HG03060 (cell line): ENCODE data around the gene TGOLN2.
"Not testable (repeated sequence)": the region's sequence is repeated elsewhere in the genome, so short reads cannot be mapped to it uniquely, and the experiment has no call there.

Experiments
- ATAC-seq: cut with Tn5 transposase; IDR thresholded peaks from one replicate; pipeline ENCODE4 v1.9.1; 2021; ENCODE audit warnings: low read depth, moderate number of reproducible peaks; ENCODE audit not compliant: unreplicated experiment

TGOLN2 gene

DNA sequence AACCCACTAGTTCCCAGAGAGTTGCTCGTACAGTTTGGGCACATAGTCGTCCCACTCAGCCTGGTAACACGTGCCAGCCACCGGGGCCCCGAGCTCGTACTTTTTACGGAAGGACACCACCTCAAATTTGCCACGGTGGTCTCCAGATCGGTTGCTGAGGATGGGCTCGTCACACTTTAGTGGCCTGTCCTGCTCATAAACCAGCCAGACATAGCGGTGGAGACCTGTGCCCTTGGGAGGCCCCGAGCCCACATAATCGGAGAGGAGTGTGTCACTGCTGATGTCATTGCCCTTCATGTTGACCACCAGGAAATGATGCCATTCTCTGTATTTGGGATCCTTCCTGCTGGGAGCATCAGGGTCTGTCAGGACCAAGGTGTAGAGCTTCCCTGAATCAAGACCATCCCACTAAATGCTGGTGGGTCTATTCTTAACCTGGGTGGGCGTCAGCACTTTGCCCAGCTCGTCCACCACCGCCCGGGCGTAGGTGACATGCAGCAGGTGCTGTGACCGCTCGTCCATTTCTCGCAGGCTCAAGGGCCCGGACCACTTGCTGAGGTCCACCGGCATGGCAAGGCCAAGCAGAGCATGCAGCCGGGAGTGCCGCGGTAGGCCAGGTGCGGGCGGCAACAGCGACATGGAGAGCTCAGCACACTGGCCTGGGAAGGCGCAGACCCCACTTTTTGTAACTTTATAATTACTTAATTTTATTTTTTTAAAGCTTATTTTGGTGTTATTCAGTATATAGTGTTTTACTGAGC is 13.7 kb upstream of the TGOLN2 start:
- ATAC-seq: no peak

DNA sequence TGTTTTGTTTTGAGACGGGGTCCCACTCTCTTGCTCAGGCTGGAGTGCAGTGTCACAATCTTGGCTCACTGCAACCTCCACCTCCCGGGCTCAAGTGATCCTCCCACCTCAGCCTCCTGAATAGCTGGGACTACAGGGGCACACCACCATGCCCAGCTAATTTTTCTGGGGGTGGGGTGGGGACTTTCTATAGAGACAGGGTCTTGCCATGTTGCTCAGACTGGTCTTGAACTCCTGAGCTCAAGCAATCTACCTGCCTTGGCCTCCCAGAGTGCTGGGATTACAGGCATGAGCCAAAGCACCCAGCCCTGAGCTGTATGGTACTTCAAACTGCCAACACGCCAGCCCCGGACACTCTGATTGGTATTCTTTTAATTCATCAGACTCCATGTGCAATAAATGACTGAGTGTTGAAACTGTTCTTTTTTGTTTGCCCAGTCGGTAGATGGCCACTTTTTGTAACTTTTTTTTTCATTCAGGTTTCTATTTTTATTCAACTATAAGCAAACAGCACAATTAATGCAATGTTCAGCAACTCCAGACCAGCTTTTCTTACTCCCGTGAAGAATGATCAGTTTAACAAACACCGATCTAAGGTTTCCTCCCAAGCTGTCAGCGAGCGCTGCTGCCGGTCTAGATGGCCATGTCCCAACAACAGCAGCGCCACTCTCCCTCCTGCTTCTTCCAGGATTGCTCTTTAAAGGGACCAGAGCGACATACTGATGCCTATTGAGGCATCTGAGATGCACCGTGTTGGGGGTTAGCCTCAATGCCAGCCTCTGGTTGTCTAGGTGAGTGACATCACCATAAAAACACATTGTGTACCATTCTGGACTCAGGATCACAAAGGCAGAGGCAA is 12.5 kb upstream of the TGOLN2 start:
- no peak for ATAC-seq

DNA sequence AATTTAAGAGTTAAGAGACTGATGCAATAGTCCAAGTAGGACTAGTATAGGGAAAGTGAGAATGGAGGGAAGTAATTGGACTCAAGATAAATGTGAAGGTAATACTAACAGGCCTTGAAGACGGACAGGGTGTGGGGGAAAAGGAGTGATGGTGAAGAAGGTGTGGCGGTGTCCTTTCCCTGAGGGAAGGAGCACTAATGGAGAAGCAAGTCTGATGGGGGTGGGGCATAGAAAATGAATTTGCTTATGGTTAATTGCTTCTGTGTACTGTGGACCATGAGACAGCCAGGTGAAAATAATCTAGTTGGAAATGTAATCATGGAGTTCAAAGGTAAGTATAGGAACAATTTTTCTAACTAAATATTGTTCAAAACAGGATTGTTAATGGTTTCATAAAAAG is 7.1 kb upstream of the TGOLN2 start:
- no peak for ATAC-seq

DNA sequence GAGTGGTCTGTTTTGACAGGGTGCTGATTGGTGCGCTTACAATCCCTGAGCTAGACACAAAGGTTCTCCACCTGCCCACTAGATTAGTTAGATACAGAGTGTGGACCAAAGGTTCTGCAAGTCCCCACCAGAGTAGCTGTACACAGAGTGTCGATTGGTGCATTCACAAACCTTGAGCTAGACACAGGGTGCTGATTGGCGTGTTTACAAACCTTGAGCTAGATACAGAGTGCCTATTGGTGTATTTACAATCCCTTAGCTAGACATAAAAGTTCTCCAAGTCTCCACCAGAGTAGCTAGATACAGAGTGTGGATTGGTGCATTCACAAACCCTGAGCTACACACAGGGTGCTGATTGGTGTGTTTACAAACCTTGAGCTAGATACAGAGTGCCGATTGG is 6.1 kb upstream of the TGOLN2 start:
- not testable (repeated sequence) for ATAC-seq

DNA sequence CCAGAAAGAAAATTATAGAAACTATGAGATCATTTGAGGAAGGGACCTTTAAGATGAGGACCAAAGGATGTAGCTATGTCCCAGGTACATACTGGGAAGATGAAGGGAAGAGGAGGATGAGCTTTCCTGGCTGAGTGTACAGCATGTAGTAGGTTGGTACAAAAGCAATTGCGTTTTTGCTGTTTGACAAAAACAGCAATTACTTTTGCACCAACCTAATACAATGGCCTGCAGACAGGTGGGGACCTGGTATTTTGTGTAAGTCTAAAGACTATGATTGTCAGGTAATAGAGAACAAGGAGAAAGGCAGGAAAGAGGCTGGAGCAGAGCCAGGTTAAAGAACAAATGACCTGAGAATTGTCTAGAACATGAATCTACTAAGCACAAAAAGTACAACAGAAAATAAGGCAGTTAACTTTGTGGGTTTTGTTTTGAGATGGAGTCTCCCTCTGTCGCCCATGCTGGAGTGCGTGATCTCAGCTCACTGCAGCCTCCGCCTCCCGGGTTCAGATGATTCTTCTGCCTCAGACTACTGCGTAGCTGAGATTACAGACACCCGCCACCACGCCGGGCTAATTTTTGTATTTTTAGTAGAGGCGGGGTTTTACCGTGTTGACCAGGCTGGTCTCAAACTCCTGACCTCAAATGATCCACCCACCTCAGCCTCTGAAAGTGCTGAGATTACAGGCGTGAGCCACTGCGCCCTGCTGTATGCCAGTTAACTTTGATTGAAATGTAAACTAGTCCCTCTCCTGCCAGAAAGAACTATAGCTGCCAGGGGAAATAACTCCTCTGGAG is 3.2 kb upstream of the TGOLN2 start:
- no peak for ATAC-seq

DNA sequence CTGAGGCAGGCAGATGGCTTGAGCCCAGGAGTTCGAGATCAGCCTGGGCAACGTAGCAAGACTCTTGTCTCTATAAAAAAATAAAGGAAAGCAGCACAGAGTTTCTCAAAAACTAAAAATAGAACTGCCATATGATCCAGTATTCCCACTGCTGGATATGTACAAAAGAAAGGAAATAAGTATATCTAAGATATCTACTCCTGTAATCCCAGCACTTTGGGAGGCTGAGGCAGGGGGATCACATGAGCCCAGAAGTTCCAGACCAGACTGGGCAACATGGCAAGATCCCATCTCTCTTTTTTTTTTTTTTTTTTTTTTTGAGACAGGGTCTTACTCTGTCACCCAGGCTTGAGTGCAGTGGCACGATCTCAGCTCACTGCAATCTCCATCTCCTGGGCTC is 1.9 kb upstream of the TGOLN2 start:
- ATAC-seq: not testable (repeated sequence)

DNA sequence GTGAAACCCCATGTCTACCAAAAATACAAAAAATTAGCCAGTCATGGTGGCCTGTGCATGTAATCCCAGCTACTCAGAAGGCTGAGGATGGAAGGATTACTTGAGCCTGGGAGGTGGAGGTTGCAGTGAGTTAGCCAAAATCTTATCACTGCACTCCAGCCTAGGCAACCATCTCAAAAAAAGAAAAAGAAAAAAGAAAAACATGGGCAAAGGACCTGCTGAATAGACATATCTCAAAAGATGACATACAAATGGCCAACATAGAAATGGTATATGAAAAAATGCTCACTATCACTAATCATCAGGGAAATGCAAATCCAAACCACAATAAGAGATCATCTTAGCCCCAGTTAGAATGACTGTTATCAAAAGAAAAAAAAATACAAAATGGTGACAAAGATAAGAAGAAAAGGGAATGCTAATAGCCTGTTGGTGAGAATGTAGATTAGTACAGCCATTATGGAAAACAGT is 1.4 kb upstream of the TGOLN2 start:
- no peak for ATAC-seq

DNA sequence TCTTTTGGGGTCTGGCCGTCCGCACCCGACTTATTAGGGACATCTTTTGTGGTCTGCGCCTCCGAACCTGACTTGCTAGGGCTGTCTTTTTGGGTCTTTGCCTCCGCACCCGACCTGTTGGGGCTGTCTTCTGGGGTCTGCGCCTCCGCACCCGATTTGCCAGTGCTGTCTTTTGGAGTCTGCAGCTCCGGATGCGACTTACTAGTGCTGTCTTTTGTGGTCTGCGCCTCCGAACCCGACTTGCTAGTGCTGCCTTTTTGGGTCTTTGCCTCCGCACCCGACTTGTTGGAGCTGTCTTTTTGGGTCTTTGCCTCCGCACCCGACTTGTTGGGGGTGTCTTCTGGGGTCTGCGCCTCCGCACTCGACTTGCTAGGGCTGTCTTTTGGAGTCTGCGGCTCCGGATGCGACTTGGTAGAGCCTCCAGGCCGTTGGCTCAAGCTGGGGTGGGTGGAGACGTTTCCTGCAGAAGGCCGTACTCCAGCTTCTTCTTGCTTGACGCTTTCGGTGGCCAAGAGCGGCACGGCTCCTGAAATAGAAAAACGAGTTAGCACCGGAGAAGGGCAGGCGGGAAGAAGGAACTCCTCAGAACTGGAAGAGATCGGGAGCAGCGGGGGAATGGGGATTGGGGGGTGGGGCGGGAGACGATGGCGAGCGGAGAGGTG is 498 bp downstream of the TGOLN2 start:
- no peak for ATAC-seq

DNA sequence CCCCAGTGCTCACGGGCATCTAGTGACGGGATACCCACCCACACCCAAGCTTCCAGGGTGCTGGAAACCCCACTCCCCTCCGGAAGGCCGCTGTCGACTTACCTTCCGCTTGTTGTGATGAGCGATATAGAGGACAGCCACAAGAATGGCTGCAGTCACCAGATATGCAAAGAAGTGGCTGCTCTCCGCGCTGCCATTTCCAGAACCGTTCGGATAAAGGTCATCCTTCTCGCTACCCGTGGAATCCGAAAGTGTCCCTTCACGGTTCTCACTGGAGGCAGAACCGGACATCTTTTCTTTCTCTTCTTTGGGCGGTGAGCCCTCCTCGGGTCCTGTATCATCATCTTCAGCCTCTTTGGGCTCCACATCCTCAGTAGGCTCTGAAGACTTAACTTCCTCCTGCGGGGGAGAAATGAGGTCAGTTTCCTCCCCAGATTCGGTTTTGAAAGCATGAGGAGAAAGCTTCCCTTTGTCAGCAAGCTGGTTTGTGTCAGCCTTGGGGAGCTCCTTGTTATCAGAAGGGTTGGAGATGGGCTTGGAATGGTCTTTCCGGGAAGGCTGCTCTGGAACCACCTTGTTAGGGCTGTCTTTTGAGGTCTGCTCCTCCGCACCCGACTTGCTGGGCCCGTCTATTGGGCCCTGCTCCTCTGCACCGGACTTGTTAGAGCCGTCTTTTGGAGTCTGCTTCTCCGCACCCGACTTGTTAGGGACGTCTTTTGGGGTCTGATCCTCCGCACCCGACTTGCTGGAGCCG is 1.2 kb downstream of the TGOLN2 start:
- ATAC-seq: peak; percentile 40

DNA sequence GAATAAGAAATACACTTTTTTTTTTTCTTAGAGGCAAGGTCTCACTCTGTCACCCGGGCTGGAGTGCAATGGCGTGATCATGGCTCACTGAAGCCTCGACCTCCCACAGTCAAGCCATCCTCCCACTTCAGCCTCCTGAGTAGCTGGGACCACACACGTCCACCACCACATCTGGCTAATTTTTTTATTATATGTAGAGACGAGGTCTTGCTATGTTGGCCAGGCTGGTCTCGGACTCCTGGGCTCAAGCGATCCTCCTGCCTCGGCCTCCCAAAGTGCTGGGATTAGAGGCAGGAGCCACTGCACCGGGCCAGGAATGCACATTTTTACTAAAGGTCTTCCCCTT is 2.4 kb downstream of the TGOLN2 start:
- no peak for ATAC-seq

DNA sequence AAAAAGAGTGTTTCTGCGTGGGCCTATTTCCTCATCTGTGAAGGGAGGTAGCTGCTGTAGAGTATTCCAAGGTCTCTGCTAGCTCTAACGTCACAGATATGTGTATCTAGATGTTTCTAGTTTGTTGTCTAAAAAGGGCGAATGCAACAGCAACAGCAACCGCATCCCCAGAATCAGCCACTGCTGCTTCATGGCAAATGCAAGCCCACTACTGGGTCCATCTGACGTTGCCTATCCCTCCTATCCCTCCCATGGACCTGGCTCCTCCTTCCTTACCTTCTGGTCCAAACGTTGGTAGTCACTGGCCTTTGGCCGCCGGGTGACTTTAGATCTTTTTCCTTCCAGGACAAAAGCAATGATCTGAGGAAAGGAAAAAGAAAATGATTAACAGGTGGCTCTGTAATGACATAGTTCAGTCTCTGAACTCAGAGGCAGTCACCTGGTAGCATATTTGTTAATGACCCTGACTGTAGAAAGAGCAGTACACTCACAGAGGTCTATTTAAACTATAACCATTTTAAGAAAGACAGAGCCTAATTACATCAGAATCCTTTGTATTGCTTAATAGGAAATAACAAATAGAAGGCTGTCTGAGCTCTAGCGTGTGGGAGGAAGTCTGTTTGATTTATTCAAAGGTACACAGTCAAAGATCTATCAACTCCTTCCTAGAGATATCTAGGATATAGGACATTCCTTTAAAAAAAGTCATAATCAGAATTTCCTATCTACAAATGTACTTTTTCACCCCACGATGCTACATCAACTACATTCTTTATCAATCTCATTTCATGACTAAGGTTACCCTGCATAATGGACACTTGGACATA is 2.9 kb downstream of the TGOLN2 start:
- no peak for ATAC-seq

DNA sequence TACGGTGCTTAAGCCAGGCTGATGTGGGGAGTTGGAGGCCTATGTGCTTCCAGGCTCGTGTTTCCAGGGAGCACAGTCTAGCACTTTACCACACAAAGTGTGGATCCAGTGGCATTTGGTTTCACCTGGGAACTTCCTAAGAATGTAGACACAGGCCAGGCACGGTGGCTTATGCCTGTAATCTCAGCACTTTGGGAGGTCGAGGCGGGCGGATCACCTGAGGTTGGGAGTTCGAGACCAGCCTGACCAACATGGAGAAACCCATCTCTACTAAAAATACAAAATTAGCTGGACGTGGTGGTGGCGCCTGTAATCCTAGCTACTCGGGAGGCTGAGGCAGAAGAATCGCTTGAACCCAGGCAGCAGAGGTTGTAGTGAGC is 3.8 kb downstream of the TGOLN2 start:
- not testable (repeated sequence) for ATAC-seq

DNA sequence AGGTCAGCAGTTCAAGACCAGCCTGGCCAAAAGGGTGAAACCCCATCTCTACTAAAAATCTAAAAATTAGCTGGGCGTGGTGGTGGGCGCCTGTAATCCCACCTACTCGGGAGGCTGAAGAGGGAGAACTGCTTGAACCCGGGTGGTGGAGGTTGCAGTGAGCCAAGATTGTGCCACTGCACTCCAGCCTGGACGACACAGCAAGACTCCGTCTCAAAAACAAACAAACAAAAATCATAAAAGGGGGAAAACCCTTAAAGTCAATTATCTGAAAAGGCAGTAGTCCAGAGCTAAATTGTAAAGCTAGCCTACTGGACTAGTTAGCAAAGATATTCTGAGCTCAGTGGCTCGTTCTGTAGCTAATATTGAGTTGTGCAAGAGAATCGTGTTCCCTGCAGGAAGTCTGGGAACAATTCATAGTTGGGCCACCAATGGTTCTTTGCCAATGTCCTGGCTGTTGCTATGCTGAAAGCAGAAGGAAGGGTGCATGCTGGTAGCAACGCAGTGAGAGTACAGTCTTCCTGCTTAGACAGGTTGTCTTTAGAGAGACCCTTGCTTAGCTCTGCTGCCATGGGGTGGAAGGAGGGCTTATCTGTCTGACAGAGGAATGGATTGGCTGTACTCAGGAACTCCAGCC is 4.3 kb downstream of the TGOLN2 start:
- ATAC-seq: no peak

DNA sequence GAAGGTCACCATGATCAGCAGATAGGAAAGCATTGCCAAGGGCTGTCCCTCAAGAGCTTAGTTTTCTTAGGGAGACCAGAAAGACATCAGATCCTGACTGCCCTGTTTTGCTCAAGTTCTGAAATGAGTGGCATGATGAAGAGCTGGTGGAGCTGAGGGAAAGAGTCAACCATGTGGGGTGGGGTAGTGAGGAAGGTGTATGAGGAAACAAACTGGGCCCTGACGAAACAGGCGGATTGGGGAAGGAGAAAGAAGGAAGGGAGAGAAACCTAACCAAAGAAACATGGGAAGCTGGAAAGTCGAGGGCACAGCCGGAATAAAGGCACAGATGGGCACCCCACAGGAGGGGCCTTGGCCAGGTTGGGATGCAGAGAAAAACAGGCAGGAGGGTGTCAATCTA is 8.0 kb downstream of the TGOLN2 start:
- no peak for ATAC-seq

DNA sequence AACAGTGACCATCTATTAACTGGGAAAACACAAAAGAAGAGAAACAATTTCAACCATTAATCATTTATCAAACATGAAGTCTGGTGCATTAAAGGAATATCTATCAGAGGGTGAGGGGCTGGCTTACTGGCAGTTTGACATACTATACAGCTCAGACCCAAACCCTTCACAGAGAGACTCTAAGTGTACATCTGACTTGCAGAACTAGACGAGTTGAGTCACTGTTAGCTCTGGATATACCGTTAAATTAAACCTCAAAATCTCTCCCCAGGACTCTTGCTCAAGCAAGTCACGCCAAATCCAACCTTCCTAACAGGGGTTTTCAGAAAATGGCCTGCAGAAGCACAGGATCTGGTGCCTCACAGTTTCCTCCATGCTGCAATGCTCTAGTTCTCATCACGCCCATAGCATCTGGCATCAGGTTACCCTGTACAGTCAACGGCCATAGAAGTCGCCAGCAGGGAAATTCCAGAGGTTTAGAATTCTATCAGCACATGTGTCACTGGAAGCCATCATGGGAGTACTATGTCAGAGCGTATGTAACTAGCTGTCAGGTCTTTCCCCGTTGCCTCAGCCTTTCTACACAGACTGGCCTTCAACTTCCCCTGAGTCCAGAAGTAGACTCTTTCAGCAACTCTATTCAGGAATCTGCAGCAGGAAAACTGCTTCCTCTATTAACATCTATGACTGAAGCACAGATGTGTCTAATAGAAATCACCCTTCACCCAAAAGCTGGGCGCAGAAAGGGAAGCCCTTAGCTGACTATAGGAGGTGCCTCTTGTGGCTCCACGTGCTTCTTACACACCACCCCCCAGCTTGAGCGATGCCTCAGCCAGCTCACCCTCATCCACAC is 9.3 kb downstream of the TGOLN2 start:
- ATAC-seq: no peak

DNA sequence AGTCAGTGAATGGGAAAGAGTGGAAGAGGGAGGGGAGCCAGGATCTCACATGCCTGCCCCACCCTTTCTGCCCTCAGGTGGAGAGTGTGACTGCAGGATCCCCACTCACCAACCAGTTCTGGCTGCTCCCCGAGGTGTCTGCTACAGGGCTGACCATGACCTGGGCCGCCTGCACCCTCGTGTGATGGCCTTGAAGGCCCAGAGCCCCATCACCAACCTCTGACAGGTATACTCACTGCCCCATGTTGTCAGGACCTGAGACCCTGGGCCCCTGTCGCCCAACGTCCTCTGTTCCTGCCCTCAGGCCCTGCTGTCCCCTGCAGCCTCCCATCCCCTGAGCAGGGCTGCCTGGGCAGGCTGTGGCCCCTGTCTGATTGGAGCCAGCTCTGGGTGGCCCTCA is 11.9 kb downstream of the TGOLN2 start:
- not testable (repeated sequence) for ATAC-seq

DNA sequence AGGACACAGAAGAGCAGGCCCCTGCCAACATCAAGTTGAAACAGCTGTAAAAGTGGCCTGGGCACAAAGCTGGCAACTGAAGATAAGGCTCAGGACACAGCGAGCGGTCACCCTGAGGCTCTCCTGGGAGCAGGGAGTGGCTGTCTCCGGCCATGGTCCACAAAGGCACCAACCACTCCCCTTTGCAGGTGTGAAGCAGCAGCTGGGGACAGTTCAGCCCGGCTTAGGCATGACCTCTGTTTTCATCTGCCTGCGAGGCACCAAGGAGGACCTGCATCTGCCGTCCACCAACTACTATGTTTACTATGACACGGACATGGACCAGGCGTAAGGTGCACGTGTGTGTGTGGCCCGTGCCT is 12.9 kb downstream of the TGOLN2 start:
- ATAC-seq: no peak

DNA sequence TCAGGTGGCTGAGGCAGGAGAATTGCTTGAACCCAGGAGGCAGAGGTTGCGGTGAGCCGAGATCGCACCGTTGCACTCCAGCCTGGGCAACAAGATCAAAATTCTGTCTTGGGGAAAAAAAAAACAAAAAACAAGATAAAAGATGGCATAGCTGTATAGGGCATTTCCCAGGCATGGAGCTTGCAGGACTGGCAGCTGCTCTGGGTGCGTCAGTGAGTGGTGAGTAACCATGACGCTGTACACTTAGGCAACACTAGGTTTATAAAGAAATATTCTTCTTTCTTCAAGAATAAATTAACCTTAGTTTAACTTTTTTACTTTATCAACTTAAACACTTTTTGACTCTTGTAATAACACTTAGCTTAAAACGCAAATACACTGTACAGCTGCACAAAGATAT is 15.4 kb downstream of the TGOLN2 start:
- no peak for ATAC-seq
